ENCODE data around the gene HAPLN2. TPM values are rescaled to one million over a fixed set of nuclear protein-coding genes. Genes with fewer than 3 reads are reported as not detected.
A peak's percentile ranks its signal among the peaks of the same experiment; 100 is the strongest.

Gene HAPLN2
- under 1 TPM in 1 of 4 donors, not detected in 3; 0.18 TPM for total RNA-seq

DNA sequence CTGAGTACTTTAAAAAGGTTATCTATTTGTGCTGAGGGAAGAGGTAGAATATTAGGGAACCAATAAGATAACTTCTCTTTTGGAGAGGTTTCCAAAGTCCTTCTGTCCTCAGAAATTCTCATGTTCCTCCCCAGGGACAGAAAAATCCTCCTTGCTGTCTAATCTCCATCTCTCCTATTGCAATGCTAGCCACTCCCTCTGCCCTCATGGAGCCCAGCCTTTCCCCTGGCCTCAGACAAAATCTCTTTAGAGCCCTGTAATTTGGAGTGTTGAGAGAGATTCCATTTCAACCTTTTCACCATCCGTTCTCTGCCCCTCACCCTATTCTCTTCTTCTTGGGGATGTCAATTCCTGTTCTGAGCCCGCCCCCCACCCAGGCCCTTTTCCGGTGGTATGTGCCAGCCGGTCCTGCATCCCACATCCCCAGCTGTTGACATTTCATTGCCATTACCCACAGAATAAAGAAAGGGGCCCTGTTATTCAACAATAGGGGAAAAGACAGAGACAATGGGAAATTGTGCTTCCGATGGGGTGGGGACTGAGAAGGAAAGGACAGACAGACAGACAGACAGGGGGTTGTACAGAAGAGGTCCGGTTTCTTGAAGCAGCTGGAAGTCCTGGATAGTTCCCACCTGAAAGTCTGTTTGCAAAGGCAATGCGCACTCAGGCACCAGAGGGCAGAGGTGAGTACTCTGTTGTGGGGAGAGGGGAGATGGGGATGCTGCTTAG lies at the start of gene HAPLN2:
HAPLN2 (plus strand) TSS at position 563 of the 729 bp plus-strand sequence. CDS start 4,076 bp downstream, outside the sequence.
- Histone ChIP-seq H3K4me1 (peaks cover 4 to 20% (median 5%) of the 10 kb centered on the region in 3 donors), H3K27me3 (peaks cover 4 to 88% (median 8%) of the 10 kb centered on the region in 4 donors), H3K27ac (no peak within 1 kb of the TSS), H3K4me3 (no peak within 1 kb of the TSS), H3K36me3 (no peaks in the 10 kb centered on the region), H3K9me3 (no peaks in the 10 kb centered on the region)
- no peak for DNase-seq
- intact Hi-C loops (cut with DNase I), result loop anchor here (10.0 kb wide), 1 partner anchor 234 kb away; no protein-coding TSS in a partner anchor
- TF ChIP-seq, protein P1, sequence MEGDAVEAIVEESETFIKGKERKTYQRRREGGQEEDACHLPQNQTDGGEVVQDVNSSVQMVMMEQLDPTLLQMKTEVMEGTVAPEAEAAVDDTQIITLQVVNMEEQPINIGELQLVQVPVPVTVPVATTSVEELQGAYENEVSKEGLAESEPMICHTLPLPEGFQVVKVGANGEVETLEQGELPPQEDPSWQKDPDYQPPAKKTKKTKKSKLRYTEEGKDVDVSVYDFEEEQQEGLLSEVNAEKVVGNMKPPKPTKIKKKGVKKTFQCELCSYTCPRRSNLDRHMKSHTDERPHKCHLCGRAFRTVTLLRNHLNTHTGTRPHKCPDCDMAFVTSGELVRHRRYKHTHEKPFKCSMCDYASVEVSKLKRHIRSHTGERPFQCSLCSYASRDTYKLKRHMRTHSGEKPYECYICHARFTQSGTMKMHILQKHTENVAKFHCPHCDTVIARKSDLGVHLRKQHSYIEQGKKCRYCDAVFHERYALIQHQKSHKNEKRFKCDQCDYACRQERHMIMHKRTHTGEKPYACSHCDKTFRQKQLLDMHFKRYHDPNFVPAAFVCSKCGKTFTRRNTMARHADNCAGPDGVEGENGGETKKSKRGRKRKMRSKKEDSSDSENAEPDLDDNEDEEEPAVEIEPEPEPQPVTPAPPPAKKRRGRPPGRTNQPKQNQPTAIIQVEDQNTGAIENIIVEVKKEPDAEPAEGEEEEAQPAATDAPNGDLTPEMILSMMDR (IDR thresholded peaks at IDR 0.05), result peak in 3 of 6 experiments; percentile 12 to 27 (median 17)
- TF ChIP-seq POLR2A (IDR thresholded peaks at IDR 0.05), result no peak
- WGBS, 2 donors, result 9 to 10% methylated on average over 6 to 7 of the region's 7 CpGs

DNA sequence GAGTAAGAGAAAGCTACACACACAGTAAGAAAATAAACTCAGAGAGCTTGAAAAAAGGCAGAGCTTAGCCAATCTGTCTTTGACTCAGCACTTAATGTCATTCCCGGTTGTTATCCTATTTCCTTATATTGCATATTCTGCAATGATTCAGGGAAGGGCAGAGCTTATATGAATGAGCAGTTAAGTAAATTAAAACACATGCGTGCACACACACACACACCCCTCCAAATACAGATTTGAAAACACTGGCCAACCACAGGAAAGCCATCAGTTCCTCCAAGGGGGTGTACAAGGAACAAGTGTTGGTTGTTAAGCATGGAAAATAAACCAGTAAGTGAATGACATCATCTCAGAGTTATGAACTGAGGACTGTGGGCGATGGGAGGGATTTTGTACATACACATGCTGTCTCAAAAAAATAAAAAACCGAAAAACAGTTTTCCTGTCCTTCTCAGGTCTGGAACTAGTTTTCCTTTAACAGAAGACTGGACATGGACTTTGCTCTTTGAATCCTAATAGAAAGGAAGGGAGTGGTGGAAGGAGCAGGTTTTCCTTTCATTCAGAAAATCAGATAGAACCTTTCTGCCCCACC lies 47.9 kb upstream of the HAPLN2 start:
- DNase-seq, result no peak
- Histone ChIP-seq H3K4me1 (peaks cover 7 to 19% (median 15%) of the 10 kb centered on the region in 3 donors), H3K27me3 (peaks cover 0 to 7% (median 0%) of the 10 kb centered on the region in 4 donors), H3K27ac (peak overlapping the region in 1 of 4 donors; percentile 55), H3K9me3 (no peaks in the 10 kb centered on the region), H3K4me3 (peak overlapping the region in 3 of 4 donors; percentile 45 to 62 (median 51)), H3K36me3 (no peaks in the 10 kb centered on the region)
- intact Hi-C loops (cut with DNase I), result no loop called here
- TF ChIP-seq, protein P1 (IDR thresholded peaks at IDR 0.05), result no peak
- no peak for TF ChIP-seq POLR2A (IDR thresholded peaks at IDR 0.05)
- 9 to 11% methylated on average over 4 of the region's 4 CpGs for WGBS, 2 donors

DNA sequence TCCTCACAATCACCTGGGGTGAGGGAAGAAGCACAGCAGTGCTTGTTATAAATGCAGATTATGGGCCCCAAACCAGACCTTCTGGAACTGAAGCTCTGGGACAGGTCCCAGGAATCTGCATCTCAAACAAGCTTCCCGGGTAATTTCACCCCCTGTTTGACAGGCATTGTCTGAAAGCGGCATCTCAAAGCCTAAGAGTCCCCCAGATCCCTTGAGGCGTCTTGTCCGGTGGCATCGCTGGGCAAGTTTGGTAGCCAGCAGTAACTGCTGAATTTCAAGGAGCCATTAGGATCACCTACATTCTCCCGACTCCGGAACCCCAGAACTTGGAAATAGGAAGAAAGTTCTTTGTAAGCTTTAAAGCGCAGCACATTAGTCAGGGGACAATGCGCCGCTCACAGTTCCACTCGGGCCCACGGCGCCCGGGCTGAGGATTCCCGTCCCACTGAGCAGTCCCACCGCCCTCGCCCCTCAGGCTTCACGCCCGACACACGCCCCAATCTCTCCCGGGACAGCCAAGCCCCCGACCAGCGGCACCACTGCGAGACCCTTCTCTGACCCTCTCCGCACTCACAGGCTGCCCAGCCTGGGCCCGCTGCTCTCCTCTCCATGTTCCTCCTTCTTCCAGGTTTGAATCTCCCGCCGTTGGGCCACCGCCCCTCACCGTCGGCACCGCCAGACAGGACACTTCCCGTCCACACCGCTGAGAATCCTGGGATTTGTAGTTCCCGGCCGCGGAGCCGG lies 47.1 kb upstream of the HAPLN2 start, which contains the start of gene IQGAP3:
IQGAP3 (minus strand) TSS at position 647 of the 744 bp plus-strand sequence; CDS start at position 611, 36 bp downstream.
- TF ChIP-seq POLR2A (IDR thresholded peaks at IDR 0.05), result peak in 1 of 4 donors; percentile 19
- TF ChIP-seq, protein P1 (IDR thresholded peaks at IDR 0.05), result peak in 1 of 6 experiments; percentile 5
- Histone ChIP-seq H3K36me3 (no peaks in the 10 kb centered on the region), H3K9me3 (no peaks in the 10 kb centered on the region), H3K27me3 (peaks cover 0 to 7% (median 0%) of the 10 kb centered on the region in 4 donors), H3K4me1 (peaks cover 7 to 19% (median 15%) of the 10 kb centered on the region in 3 donors), H3K4me3 (peak within 1 kb of the TSS; percentile 31 to 62 (median 48)), H3K27ac (peak within 1 kb of the TSS in 3 of 4 donors; percentile 29 to 55 (median 53))
- intact Hi-C loops (cut with DNase I), result no loop called here
- WGBS, 2 donors, result 2 to 3% methylated on average over 24 to 30 of the region's 38 CpGs
- no peak for DNase-seq

DNA sequence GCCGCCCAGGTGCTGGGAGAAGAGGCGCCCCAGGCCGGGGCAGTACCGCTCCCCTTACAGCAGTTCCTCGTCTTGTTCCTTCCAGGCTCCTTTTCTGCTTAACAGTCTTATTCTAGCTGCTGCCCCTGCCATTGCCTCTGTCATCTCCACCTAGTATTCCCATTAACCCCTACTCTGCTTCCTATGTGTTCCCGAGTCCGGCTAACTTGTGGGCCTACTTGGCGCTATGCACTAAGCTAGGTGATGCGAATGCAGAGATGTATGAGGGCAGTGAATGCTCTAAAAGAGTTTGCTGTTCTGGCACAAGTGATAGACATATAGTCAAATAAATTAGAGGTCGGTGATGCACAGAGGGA lies 46.6 kb upstream of the HAPLN2 start:
- Histone ChIP-seq H3K27me3 (peaks cover 0 to 7% (median 0%) of the 10 kb centered on the region in 4 donors), H3K9me3 (no peaks in the 10 kb centered on the region), H3K4me3 (peak overlapping the region; percentile 31 to 62 (median 48)), H3K4me1 (peaks cover 7 to 19% (median 15%) of the 10 kb centered on the region in 3 donors), H3K27ac (peak overlapping the region in 2 of 4 donors; percentile 53 to 55), H3K36me3 (no peaks in the 10 kb centered on the region)
- WGBS, 2 donors, result 39 to 48% methylated on average over 4 to 10 of the region's 10 CpGs
- DNase-seq, result no peak
- intact Hi-C loops (cut with DNase I), result no loop called here
- TF ChIP-seq POLR2A (IDR thresholded peaks at IDR 0.05), result no peak
- TF ChIP-seq, protein P1 (IDR thresholded peaks at IDR 0.05), result peak in 1 of 6 experiments; percentile 1

All from esophagus squamous epithelium (tissue), 5 donors.